Heart left ventricle (tissue), 13 donors: Measurements from ENCODE around the gene ACSL3.

ENCODE experiments used
- CTCF ChIP-seq, 12 donors: fragments of 200-600 bp; sonication (generic) in 4 of 12; IDR thresholded peaks; one replicate each; pipeline versions ENCODE4 v1.5.0 to v1.8.0; 2018 to 2022; ENCODE audit warnings: antibody characterized with exemption in 12 of 12, mild to moderate bottlenecking in 5 of 12
- POLR2A ChIP-seq, 2 donors: fragments of 450-650 bp; IDR thresholded peaks; one replicate each; pipeline ENCODE4 v1.6.1; 2017; ENCODE audit warnings: antibody characterized with exemption in 2 of 2, mild to moderate bottlenecking in 2 of 2, moderate library complexity in 2 of 2
- donor health status: ischemic (EF 13 %, LVEDD 7.1; RV severe dilation, severe dysfunction).
- donor health status: DM: no; HTN: yes; CAD: no.
- donor health status: DM: no; HTN: no; CAD: no.
- donor health status: ischemic (EF 25% LVEDD 6.9; RV normal size, moderate dysfunction).
- donor health status: ischemic (EF 25% LVEDD 5.7; RV mildly dilated, moderate dysfunction).
- donor health status: ischemic (EF 35%, LVEDD 5.7; RV mildly dilated, moderate dysfunction).
- donor health status: nonischemic (EF 11% LVEDD 7.7; RV severe dilation, severe dysfunction).
- donor health status: DM: yes; HTN: yes; CAD: no.
- donor health status: PGD.
- donor health status: ischemic (EF 29% LVEDD 5.4; RV normal size, mild dysfunction).
- donor health status: nonischemic (EF 23%, LVEDD 6.1; RV moderate dilation, normal function).

- TF ChIP-seq CTCF (IDR thresholded peaks at IDR 0.05) (no peak), POLR2A (IDR thresholded peaks at IDR 0.05) (no peak)
Measured at GRCh38 chr2:222887124-222887523, 26.3 kb downstream of the ACSL3 start.
